CD4-positive, alpha-beta T cell treated with Interleukin-17A for 1 hour (primary cell): ENCODE data around the gene FECH.
"Not testable (repeated sequence)": the region's sequence is repeated elsewhere in the genome, so short reads cannot be mapped to it uniquely, and the experiment has no call there.

Experiments used
- DNase-seq: peaks from one replicate; pipeline ENCODE4 v3.0.0-alpha.2; 2020

Gene FECH

DNA sequence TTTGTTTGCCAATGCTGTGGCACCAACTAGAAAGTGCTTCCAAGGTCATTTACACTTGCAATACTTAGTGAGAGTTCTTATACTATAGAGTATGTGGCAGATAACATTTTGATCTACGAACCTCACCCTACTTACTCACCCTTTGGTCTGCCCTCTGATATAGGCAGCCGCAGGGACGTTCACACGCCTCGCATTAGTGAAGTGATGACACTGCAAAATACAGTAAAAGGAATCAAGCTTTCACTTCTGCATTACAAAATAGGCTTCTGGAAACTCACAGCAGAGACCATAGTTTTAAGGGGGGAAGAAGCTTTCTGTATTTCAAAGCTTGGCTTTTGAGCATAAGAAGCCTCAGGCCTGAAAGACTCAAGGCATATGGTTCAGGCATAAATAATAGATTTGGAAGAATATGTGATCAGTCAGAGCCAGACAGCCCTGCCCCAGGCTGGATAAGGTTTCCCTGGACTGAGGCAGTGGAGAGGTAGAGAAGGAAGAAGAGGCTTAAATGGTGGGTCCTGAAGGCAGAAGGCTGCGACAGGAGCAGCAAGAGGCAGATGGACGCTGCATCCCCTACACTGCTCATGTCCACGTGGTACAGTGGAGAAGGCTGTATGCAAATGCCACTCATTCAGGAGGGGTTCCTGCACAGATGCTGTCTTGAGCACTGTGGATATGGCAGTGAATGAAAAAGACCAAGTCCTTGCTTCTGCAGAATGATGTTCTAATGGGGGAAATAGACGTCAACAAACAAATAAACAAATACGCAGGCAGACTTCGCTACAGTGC is 63.1 kb downstream of the FECH start:
- no peak for DNase-seq

GRCh38 chr18:57522348-57522747 is 64.2 kb downstream of the FECH start:
- DNase-seq: not testable (repeated sequence)

DNA sequence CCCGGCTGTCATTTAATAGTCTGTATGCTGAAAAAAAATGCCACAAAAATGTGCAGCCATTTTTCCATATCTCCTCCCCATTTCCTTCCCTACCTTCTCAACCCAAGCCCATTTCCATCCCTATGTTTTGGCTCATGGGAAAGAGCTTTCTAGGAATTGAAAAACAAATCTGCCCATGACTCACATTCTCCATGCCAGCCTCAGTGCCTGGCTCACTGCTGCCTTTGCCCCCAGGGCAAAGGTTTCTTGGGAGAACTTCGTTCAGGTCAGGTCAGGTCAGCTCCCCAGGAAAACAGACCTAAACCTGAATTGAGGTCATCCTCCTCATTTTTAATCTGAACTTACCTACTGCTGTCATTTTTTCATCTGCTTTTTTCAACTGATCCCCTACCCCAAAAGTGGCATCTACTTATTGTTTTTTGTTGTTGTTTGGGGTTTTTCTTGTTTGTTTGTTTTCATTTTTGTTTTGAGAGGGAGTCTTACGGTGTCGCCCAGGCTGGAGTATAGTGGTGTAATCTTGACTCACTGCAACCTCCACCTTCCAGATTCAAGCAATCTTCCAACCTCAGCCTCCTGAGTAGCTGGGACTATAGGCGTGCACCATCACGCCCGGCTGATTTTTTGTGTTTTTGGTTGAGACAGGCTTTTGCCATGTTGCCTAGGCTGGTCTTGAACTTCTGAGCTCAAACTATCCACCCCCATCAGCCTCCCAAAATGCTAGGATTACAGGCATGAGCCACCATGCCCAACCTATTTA is 66.7 kb downstream of the FECH start:
- no peak for DNase-seq

- DNase-seq: no peak
These were observed 68.0 kb downstream of the FECH start for GRCh38 chr18:57518533-57518932.

DNA sequence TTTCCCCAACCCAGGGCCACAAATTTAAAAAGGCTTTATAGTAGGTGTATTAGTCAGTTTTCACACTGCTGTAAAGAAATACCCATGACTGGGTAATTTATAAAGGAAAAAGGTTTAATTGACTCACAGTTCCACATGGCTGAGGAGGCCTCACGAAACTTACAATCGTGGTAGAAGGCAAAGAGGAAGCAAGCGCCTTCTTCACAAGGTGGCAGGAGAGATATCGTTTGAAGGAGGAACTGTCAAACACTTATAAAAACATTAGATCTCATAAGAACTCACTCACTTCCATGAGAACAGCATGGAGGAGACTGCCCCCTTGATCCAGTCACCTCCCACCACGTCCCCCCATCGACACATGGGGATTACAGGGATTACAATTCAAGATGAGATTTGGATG is 70.4 kb downstream of the FECH start:
- DNase-seq: no peak

- DNase-seq: no peak
These were observed 81.3 kb downstream of the FECH start for GRCh38 chr18:57505231-57505630.

GRCh38 chr18:57502624-57503023 is 83.9 kb downstream of the FECH start:
- no peak for DNase-seq

DNA sequence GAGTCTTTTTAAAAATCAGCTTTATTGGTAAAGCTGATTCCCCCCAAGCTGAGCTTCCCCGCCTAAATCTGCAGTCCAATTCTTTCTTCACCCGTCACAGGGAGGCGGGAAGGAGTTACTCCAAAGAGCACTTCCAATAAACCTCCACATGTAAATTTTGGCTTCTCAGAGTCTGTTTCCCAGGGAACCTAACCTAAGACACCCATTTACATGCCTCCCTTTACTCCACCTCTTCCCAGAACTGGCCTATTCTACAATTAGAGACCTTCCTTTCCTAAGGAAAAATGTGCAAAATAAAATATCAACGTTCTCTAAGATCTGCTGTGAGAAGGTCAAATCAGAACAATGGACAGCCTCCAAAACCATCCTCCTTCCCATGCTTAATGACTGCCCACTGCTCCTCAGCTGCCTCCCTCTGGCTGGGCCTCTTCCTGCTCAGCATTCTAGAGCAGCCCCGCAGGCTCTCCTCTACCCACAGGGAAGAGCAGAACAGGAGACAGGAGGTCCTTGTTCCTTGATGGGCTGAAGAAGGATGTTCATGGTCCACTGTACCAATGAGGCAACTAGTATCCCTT is 87.7 kb downstream of the FECH start:
- no peak for DNase-seq
